GM21360 (cell line): ENCODE measurements around the gene UNKL.

Experiments used
- ATAC-seq: cut with Tn5 transposase; IDR thresholded peaks from one replicate; pipeline ENCODE4 v1.9.1; 2021; ENCODE audit warnings: mild to moderate bottlenecking, moderate library complexity; ENCODE audit not compliant: unreplicated experiment

UNKL gene

GRCh38 chr16:1356061-1356900 lies 58.2 kb downstream of the UNKL start:
- no peak for ATAC-seq

DNA sequence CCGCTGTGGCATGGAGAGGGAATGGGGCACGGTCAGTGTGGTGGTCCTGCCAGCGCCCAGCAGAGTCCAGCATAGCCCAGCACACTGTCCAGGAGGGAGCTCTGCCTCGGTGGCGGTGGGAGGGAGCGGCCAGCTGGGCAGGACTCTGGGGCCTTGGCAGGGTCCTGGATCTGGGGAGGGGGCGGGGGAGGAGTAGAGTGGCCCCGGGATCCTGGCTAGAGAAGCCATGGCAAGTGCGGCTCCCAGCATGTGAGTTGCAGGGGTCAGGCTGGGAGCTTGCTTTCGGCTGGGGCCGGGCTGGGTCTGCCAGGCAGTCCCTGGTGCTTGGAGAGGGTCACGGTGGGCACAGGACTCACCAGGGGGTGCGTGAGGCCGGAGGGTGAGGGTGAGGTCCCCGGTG lies 58.9 kb downstream of the UNKL start:
- ATAC-seq = no peak

DNA sequence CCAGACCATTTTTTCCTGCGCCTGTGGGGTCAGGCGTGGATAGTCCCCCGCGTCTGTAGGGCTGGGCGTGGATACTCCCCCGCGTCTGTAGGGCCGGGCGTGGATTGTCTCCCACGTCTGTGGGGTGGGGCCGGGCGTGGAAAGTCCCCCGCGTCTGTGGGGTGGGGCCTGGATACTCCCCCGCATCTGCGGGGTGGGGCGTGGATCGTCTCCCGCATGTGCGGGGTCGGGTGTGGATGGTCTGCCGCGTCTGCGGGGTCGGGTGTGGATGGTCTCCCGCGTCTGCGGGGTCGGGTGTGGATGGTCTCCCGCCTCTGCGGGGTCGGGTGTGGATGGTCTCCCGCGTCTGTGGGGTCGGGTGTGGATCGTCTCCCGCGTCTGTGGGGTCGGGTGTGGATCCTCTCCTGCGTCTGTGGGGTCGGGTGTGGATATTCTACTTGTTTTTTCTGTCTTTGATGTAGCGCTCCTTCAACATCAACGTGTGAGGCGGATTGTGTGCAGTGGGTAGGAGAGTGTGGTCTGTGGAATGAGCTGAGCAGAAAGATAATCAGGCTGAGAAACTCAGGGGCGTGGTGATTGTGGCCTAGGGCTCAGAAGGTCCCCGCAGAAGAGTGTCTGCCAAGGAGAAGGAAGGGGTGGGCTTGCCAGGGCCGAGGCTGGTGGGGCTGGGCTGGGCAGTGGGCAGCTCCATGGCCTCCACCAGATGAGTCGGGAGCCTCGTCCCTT lies 59.5 kb downstream of the UNKL start:
- no peak for ATAC-seq

DNA sequence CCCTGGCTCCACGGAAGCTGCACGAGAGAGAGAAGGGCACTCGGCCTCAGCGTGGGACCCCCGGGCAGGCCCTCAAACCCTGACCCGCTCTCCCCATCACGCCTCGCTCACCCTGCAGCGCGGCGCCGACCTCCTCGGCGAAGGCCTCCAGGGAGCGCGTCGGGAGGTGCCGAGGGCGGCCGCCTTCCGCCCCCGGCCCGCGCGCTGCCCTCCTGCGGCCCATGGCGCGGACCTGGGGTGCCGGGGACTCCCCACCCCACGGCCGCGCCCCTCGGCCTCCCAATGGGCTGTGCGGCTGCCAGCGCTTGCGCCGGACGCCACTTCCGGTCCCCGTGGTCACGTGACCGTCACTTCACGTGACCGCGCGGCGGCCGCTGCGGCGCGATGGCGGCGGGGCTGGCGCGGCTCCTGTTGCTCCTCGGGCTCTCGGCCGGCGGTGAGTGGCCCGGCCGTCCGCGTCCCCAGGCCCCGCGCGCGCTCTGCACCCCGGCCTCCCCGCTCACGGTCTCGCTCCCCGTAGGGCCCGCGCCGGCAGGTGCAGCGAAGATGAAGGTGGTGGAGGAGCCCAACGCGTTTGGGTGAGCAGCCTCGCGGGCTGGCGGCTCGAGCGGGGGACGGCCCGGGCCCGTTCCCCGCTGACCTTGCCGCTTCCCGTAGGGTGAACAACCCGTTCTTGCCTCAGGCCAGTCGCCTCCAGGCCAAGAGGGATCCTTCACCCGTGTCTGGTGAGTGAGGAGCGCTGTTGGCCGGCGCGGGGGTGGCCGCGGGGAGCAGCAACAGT lies 62.7 kb downstream of the UNKL start, which contains the start of the genes GNPTG and TSR3:
TSS of gene GNPTG (plus strand) at position 350 of the 781 bp plus-strand sequence. CDS start at position 385, 35 bp downstream.
TSS of gene TSR3 (minus strand) at position 297 of the 781 bp plus-strand sequence. CDS start at position 223, 74 bp downstream.
- ATAC-seq = peak; percentile 65

GRCh38 chr16:1351215-1351581 lies 63.3 kb downstream of the UNKL start:
- peak; percentile 18 for ATAC-seq

DNA sequence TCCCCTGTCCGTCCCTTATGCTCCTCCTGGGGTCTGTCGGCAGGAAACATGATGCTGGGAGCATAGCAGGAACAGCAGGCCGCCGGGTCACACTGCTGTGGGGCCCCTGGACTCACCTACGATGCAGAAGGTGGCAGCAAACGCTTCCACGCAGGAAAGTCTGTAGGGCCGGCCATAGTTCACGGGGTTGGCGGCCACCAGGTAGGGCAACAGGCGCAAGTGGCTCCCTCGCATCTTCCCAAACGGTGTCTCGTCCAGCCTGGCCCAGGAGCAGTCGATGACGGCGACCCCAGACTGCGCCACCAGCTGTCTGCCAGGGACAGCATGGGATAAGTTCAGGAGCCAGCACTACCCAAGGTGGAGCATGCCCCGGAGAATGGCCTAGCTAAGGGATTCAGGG lies 63.8 kb downstream of the UNKL start:
- ATAC-seq = no peak

GRCh38 chr16:1349951-1350350 lies 64.6 kb downstream of the UNKL start:
- no peak for ATAC-seq

GRCh38 chr16:1349351-1349750 lies 65.2 kb downstream of the UNKL start:
- ATAC-seq = no peak

- ATAC-seq = no peak
Measured at GRCh38 chr16:1348926-1349325, 65.6 kb downstream of the UNKL start.

- no peak for ATAC-seq
Measured at GRCh38 chr16:1348441-1348840, 66.1 kb downstream of the UNKL start.

- no peak for ATAC-seq
Measured at GRCh38 chr16:1347962-1348361, 66.5 kb downstream of the UNKL start.

GRCh38 chr16:1347286-1347855 lies 67.1 kb downstream of the UNKL start:
- no peak for ATAC-seq

GRCh38 chr16:1346422-1347285 lies 67.8 kb downstream of the UNKL start:
- ATAC-seq = no peak

DNA sequence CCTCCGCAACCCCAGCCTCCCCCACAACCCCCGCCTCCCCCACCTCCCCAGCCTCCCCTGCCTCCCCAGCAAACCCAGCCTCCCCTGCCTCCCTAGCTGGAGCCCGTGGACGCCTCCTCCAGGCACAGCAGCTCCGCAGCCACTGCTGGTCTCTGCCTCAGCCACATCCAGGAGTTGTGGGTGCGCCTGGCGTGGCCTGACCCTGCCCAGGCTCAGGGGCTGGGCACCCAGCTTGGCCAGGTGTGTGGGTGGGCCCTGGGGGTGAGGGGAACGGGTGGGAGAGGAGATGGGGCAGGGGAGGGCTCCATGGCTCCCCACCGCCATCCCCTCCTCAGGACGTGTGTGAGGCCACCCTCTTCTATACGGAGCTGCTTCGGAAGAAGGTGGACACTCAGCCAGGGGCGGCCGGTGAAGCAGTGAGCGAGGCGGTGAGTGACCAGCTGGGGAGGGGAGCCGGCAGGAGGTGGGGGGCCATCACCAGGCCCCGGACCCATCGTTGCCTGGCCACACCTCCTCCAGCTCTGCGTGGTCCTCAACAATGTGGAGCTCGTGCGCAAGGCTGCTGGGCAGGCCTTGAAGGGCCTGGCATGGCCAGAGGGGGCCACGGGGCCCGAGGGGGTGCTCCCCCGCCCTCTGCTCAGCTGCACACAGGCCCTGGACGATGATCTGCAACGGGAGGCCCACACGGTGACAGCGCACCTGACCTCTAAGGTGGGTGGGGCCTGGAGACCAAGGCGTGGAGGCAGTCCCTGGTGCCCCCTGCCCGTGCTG lies 68.7 kb downstream of the UNKL start:
- no peak for ATAC-seq

GRCh38 chr16:1345087-1345486 lies 69.4 kb downstream of the UNKL start:
- ATAC-seq = no peak

DNA sequence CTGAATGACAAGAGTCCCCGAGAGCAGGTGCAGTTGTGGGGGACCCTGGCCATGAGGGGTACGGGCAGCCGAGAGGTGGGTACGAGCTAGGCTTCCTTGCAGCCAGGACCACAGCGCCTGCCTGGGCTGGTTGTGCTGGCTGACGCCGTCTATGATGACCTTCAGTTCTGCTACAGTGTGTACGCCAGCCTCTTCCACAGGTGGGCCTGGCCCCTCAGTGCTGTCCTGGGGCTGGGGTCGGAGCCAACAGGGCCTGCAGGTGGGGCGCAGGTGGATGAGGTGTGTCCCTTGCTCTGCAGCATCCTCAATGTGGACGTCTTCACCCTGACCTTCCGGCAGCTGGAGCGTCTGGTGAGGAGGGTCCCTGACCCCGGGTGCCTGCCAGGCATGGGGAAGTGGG lies 70.0 kb downstream of the UNKL start:
- ATAC-seq = no peak

DNA sequence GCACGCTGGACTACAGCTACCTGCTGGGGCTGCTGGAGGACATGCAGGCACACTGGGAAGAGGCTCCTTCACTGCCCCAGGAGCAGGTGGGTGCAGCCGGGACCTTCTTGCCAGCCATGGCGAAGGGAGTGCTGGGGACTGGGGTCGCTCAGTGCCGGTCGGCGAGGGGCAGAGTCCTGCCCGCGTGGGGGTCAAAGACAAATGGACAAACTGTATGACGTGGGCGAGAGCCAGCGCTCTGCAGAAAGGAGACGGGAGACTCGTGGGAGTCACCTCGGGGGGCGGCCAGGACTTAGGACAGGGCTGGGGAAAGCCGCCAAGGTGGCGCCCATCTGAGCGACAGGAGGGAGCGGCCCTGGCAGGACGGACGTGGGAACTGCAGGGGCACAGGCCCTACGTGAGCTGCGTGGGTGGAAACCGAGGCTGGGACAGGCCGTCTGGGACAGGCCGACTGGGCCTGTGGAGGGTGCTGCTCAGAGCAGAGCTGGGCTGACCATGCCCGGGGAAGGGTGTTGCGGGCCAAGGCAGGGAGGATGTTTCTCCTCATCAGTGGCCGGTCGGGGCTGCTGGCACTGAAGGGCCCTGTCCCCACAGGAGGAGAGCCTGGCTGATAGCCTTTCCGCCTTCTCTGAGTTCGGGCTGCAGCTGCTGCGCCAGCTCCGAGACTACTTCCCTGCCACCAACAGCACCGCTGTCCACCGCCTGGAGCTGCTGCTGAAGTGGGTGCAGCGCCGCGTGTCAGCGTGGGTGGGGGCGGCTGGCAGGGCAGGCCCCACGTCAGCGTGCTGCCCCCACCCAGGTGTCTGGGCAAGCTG lies 70.9 kb downstream of the UNKL start:
- ATAC-seq = no peak
